HepG2 (cell line): ENCODE measurements around the gene C13orf46. TPM values are rescaled to one million over a fixed set of nuclear protein-coding genes. Genes with fewer than 3 reads are reported as not detected.

Experiments
- ATAC-seq: fragments of 200-7000 bp; cut with Tn5 transposase; 3 replicates; pipeline ENCODE4 v1.9.1; 2020; ENCODE audit warnings: mild to moderate bottlenecking, moderate library complexity
- BruUV-seq: library from RNA; stranded (reverse); fragments of 400-500 nt; replicated peaks from 2 replicates; lab custom pipeline; 2021; lab: Mats Ljungman, UMichigan
- CTCF ChIA-PET: fragments of 300-600 bp; formaldehyde crosslinking; extraction: SDS; loops from one replicate; lab custom pipeline; 2021; ENCODE audit warnings: low total read pairs, inconsistent platforms, low intra/inter-chr PET ratio; lab: Yijun Ruan, JAX
- POLR2A ChIA-PET: fragments of 350-600 bp; sonication (Branson Sonifier 250); formaldehyde crosslinking; loops from one replicate; lab custom pipeline; 2020; ENCODE audit warnings: antibody characterized with exemption, inconsistent platforms; lab: Yijun Ruan, JAX
- DNase-seq: peaks from one replicate; pipeline ENCODE4 v3.0.0-alpha.2; 2015; ENCODE audit warnings: low spot score
- FAIRE-seq: peaks from 3 replicates; lab custom pipeline; 2011; peaks lifted over from hg19 to GRCh38; lab: Jason Lieb, UNC
- H2AFZ ChIP-seq: one replicate; pipeline ENCODE4 v1.6.1; 2011; ENCODE audit warnings: low read length, inconsistent platforms
- H3K27ac ChIP-seq: fragments of 300-600 bp; 3 replicates; pipeline ENCODE4 v1.8.0; 2011; ENCODE audit warnings: mixed run types, mild to moderate bottlenecking, mixed read lengths, low read length, inconsistent platforms; ENCODE audit not compliant: insufficient read depth; ENCODE audit errors: extremely low read length
- H3K27me3 ChIP-seq, 2 experiments: fragments of 200-600 bp in 1 of 2; 2 replicates in 1 of 2; 3 replicates in 1 of 2; pipeline versions ENCODE4 v1.6.0 to v1.8.0; 2011; ENCODE audit warnings: low read length in 2 of 2, mild to moderate bottlenecking in 2 of 2, moderate library complexity in 2 of 2, inconsistent platforms in 1 of 2; ENCODE audit not compliant: insufficient read depth in 2 of 2, control insufficient read depth in 1 of 2
- H3K36me3 ChIP-seq, 2 experiments: fragments of 200-600 bp in 1 of 2; replicated peaks in 1 of 2; 2 replicates in 1 of 2; 3 replicates in 1 of 2; pipeline versions ENCODE4 v1.5.1 to v1.8.0; 2011; ENCODE audit warnings: low read length in 2 of 2, inconsistent platforms in 1 of 2; ENCODE audit not compliant: insufficient read depth in 2 of 2, control insufficient read depth in 1 of 2
- H3K4me1 ChIP-seq: 2 replicates; pipeline ENCODE4 v1.5.1; 2012; ENCODE audit warnings: low read length, inconsistent platforms; ENCODE audit not compliant: insufficient read depth
- H3K4me2 ChIP-seq: 2 replicates; pipeline ENCODE4 v1.6.0; 2011; ENCODE audit warnings: low read depth, low read length, inconsistent platforms
- H3K4me3 ChIP-seq, 3 experiments: fragments of 200-600 bp in 1 of 3; sonication (generic), shearing (Covaris generic) in 1 of 3; replicated peaks in 1 of 3; 2 replicates each; pipeline ENCODE4 v1.5.1; 2011 to 2016; ENCODE audit warnings: low read length in 3 of 3, inconsistent platforms in 2 of 3, low read depth in 2 of 3, mild to moderate bottlenecking in 2 of 3, control low read depth in 1 of 3, mixed read lengths in 1 of 3; ENCODE audit not compliant: insufficient read depth in 1 of 3
- H3K79me2 ChIP-seq: one replicate; pipeline ENCODE4 v1.6.1; 2011; ENCODE audit warnings: low read length, inconsistent platforms; ENCODE audit not compliant: insufficient read depth
- H3K9ac ChIP-seq: 2 replicates; pipeline ENCODE4 v1.6.0; 2011; ENCODE audit warnings: mild to moderate bottlenecking, low read depth, low read length, inconsistent platforms; ENCODE audit not compliant: insufficient read depth
- H3K9me3 ChIP-seq: 2 replicates; pipeline ENCODE4 v1.5.1; 2012; ENCODE audit warnings: mild to moderate bottlenecking, low read length
- H4K20me1 ChIP-seq: 2 replicates; pipeline ENCODE4 v1.6.0; 2011; ENCODE audit warnings: inconsistent platforms, mild to moderate bottlenecking, low read length, moderate library complexity; ENCODE audit not compliant: insufficient read depth
- ARID4A ChIP-seq: sonication (generic); formaldehyde crosslinking; IDR thresholded peaks from 2 replicates; pipeline ENCODE4 v1.5.0; 2020; ENCODE audit warnings: mild to moderate bottlenecking, missing genetic modification reagents, borderline replicate concordance
- MTERF4 ChIP-seq: sonication (generic); formaldehyde crosslinking; IDR thresholded peaks from 2 replicates; pipeline ENCODE4 v1.8.0; 2023; ENCODE audit warnings: mild to moderate bottlenecking, missing genetic modification reagents
- ZFYVE20 ChIP-seq: sonication (generic); formaldehyde crosslinking; IDR thresholded peaks from 2 replicates; pipeline ENCODE4 v1.8.0; 2023; ENCODE audit warnings: low read depth, mild to moderate bottlenecking, moderate library complexity, missing genetic modification reagents, borderline replicate concordance
- ZNF235 ChIP-seq: sonication (generic); formaldehyde crosslinking; IDR thresholded peaks from 2 replicates; pipeline ENCODE4 v1.8.1; 2023; ENCODE audit warnings: mild to moderate bottlenecking, missing genetic modification reagents, borderline replicate concordance
- ZNF639 ChIP-seq: conservative IDR thresholded peaks from 2 replicates; pipeline ENCODE4 v1.6.1; 2018; ENCODE audit warnings: missing genetic modification reagents
- ZNF768 ChIP-seq: sonication (generic); formaldehyde crosslinking; IDR thresholded peaks from 2 replicates; pipeline ENCODE4 v1.4.0; 2020; ENCODE audit warnings: missing genetic modification reagents
- WGBS: methylation state at CpG from one replicate; pipeline ENCODE4 v1.1.6; 2017; ENCODE audit warnings: low lambda C conversion rate; 5-methylcytosine and 5-hydroxymethylcytosine counted together
- in situ Hi-C: cut with HindIII; loops from 2 replicates; pipeline ENCODE4 v1.10.0; 2017; ENCODE audit warnings: low pct_unique_long_range_greater_than_20kb; ENCODE audit not compliant: extremely low pct_ligation_motif_present
- intact Hi-C: fragments of 100-400 bp; cut with micrococcal nuclease; formaldehyde crosslinking; loops from one replicate; pipeline ENCODE4 v1.10.0; 2022; ENCODE audit not compliant: unreplicated experiment
- polyA plus RNA-seq, 8 experiments: library from polyadenylated mRNA; depleted of rRNA in 3 of 8; stranded (reverse) in 7 of 8; unstranded in 1 of 8; fragments of >200 nt; fragmentation: Illumina TruSeq in 4 of 8; extraction: Trizol in 4 of 8; gene quantifications; 2 replicates each; pipeline versions ENCODE4 v1.2.1 to v1.2.3, GENCODE V29; 2011 to 2016; ENCODE audit warnings: low read depth in 4 of 8, missing spikeins in 1 of 8, mixed read lengths in 1 of 8; ENCODE audit not compliant: insufficient read depth in 1 of 8
- total RNA-seq, 5 experiments: library from RNA; depleted of rRNA; stranded (reverse); fragments of >200 nt; fragmentation: Illumina TruSeq; extraction: Trizol; gene quantifications; 2 replicates each; pipeline ENCODE4 v1.2.3, GENCODE V29; 2016; ENCODE audit warnings: low read depth in 1 of 5

C13orf46 gene
- total and polyA plus RNA-seq, 2 of the 13 experiments (the other 11 are each of a cell fraction or from before 2014, with no cell fraction given), result 0.01 TPM; not detected in 1

- no peak overlapping the region for H3K9ac ChIP-seq
- ChIA-PET POLR2A (no interaction called here), CTCF (no interaction called here)
- H3K27ac ChIP-seq, result no peak overlapping the region
- 49% methylated on average over 23 of the region's 36 CpGs for WGBS
- no peak overlapping the region for H3K4me3 ChIP-seq
- no peaks in the 10 kb centered on the region for H3K4me1 ChIP-seq
- BruUV-seq, result no TSS peak
- no peaks in the 10 kb centered on the region for H3K79me2 ChIP-seq
- H3K4me2 ChIP-seq, result no peak overlapping the region
- no peaks in the 10 kb centered on the region for H4K20me1 ChIP-seq
- peaks cover 8 to 42% of the 10 kb centered on the region in 2 experiments; a peak in 4 of 5 replicates for H3K27me3 ChIP-seq
- H3K36me3 ChIP-seq, result no peaks in the 10 kb centered on the region
- in situ Hi-C loops, result no loop called here
- FAIRE-seq (no peak), ATAC-seq (no peak), DNase-seq (no peak)
- intact Hi-C loops, result no loop called here
- H3K9me3 ChIP-seq, result no peaks in the 10 kb centered on the region
- H2AFZ ChIP-seq, result no peak overlapping the region
- TF ChIP-seq ZFYVE20 (CRISPR knock-in tag), result no peak
- TF ChIP-seq MTERF4 (CRISPR knock-in tag), result no peak
- TF ChIP-seq ZNF235 (CRISPR knock-in tag), result no peak
- TF ChIP-seq ZNF768, result no peak
- TF ChIP-seq ARID4A, result no peak
- TF ChIP-seq ZNF639 (CRISPR knock-in tag), result no peak
These were observed 46.0 kb downstream of the C13orf46 start for GRCh38 chr13:113927661-113928581.
